ENCODE results near the gene SLC5A2.

SLC5A2 gene

GRCh38 chr16:31464781-31465260 is 18.1 kb upstream of the SLC5A2 start (continued):
- TF ChIP-seq ZSCAN23 (tag by site-specific recombination; IDR thresholded peaks at IDR 0.05), result no peak
- no peak for TF ChIP-seq ZNF792 (tag by site-specific recombination; IDR thresholded peaks at IDR 0.05)
- no peak for TF ChIP-seq ZNF529 (tag by site-specific recombination; IDR thresholded peaks at IDR 0.05; ENCODE audit: insufficient replicate concordance)
- TF ChIP-seq KLF17 (tag by site-specific recombination; IDR thresholded peaks at IDR 0.05), result no peak

- H3K36me3 ChIP-seq (ENCODE audit: control insufficient read depth in 2 of 2, insufficient read depth in 1 of 2, low read length in 2 of 2), result peaks cover 0 to 49% of the 10 kb centered on the region in 2 experiments; a peak in 2 of 3 replicates
- TF ChIP-seq ZBTB6 (tag by site-specific recombination; IDR thresholded peaks at IDR 0.05) (no peak), ZNF555 (tag by site-specific recombination; conservative IDR thresholded peaks at IDR 0.05) (no peak), ZNF785 (tag by site-specific recombination; IDR thresholded peaks at IDR 0.05) (no peak), ZNF639 (tag by site-specific recombination; IDR thresholded peaks at IDR 0.05) (no peak), KLF1 (tag by site-specific recombination; IDR thresholded peaks at IDR 0.05) (no peak), ZNF366 (tag by site-specific recombination; conservative IDR thresholded peaks at IDR 0.05) (no peak), IKZF3 (tag by site-specific recombination; IDR thresholded peaks at IDR 0.05) (no peak), ZNF837 (tag by site-specific recombination; IDR thresholded peaks at IDR 0.05) (no peak), ZBTB1 (tag by site-specific recombination; IDR thresholded peaks at IDR 0.05) (no peak)
- ChIA-PET POLR2A (no interaction called here), CTCF (no interaction called here)
- H3K9me3 ChIP-seq (ENCODE audit: control insufficient read depth, insufficient read depth, low read depth, low read length), result no peaks in the 10 kb centered on the region
- no peaks in the 10 kb centered on the region for H3K4me1 ChIP-seq (ENCODE audit: control insufficient read depth, insufficient read depth, low read length)
- no peak overlapping the region for H3K27ac ChIP-seq (ENCODE audit: extremely low read depth, low read depth, low read length)
- H3K4me3 ChIP-seq (ENCODE audit: low read depth, low read length), result no peak overlapping the region
These were observed 17.0 kb upstream of the SLC5A2 start for GRCh38 chr16:31465788-31466370.

GRCh38 chr16:31466381-31466841 is 16.5 kb upstream of the SLC5A2 start:
- CTCF ChIA-PET, result no interaction called here
- no peak for TF ChIP-seq ZNF664 (tag by site-specific recombination; IDR thresholded peaks at IDR 0.05)
- TF ChIP-seq GLI4 (tag by site-specific recombination; IDR thresholded peaks at IDR 0.05), result no peak
- TF ChIP-seq ZNF341 (tag by site-specific recombination; IDR thresholded peaks at IDR 0.05; ENCODE audit: low read depth), result no peak
- TF ChIP-seq ZNF544 (tag by site-specific recombination; IDR thresholded peaks at IDR 0.05), result no peak
- no peak for TF ChIP-seq ZNF837 (tag by site-specific recombination; IDR thresholded peaks at IDR 0.05)
- TF ChIP-seq ZSCAN23 (tag by site-specific recombination; IDR thresholded peaks at IDR 0.05), result no peak
- no peak for TF ChIP-seq ZNF174 (tag by site-specific recombination; IDR thresholded peaks at IDR 0.05)
- no peak for TF ChIP-seq ZNF362 (tag by site-specific recombination; IDR thresholded peaks at IDR 0.05)
- no peak for TF ChIP-seq HOXC10 (CRISPR knock-in tag; IDR thresholded peaks at IDR 0.05)
- no peak for TF ChIP-seq SP7 (tag by site-specific recombination; IDR thresholded peaks at IDR 0.05)
- no peak for TF ChIP-seq ZNF558 (tag by site-specific recombination; IDR thresholded peaks at IDR 0.05)
- no peak for TF ChIP-seq TRIM28 (IDR thresholded peaks at IDR 0.05; ENCODE audit: borderline replicate concordance, low read length)
- no peak for TF ChIP-seq ZNF473 (tag by site-specific recombination; IDR thresholded peaks at IDR 0.05)
- TF ChIP-seq FEZF1 (tag by site-specific recombination; IDR thresholded peaks at IDR 0.05), result no peak
- TF ChIP-seq YY2 (tag by site-specific recombination; IDR thresholded peaks at IDR 0.05), result no peak
- POLR2A ChIA-PET, result no interaction called here
- no peaks in the 10 kb centered on the region for H3K4me1 ChIP-seq (ENCODE audit: control insufficient read depth, insufficient read depth, low read length)
- H3K9me3 ChIP-seq (ENCODE audit: control insufficient read depth, insufficient read depth, low read depth, low read length), result no peaks in the 10 kb centered on the region
- H3K4me3 ChIP-seq (ENCODE audit: low read depth, low read length), result no peak overlapping the region
- H3K36me3 ChIP-seq (ENCODE audit: control insufficient read depth in 2 of 2, insufficient read depth in 1 of 2, low read length in 2 of 2), result peaks cover 0 to 49% of the 10 kb centered on the region in 2 experiments; a peak in 2 of 3 replicates
- no peak overlapping the region for H3K27ac ChIP-seq (ENCODE audit: extremely low read depth, low read depth, low read length)
